Measurements from ENCODE around the gene GLI3. TPM values are rescaled to one million over a fixed set of nuclear protein-coding genes. Genes with fewer than 3 reads are reported as not detected.

GLI3 gene
- polyA plus RNA-seq, 2 of the 4 experiments (the other 2 are of a cell fraction) = 0.09 TPM; not detected in 1

GRCh38 chr7:42142089-42142488 lies 94.9 kb downstream of the GLI3 start:
- Histone ChIP-seq H3K4me2 (no peak overlapping the region), H3K9me3 (no peaks in the 10 kb centered on the region), H3K4me3 (no peak overlapping the region), H3K27ac (no peak overlapping the region), H3K4me1 (no peaks in the 10 kb centered on the region)
- WGBS (ENCODE audit: missing lambda C conversion rate) = 40% methylated on average over 4 of the region's 4 CpGs
- TF ChIP-seq CBX8 (IDR thresholded peaks at IDR 0.05) (no peak), FOSB (CRISPR knock-in tag; IDR thresholded peaks at IDR 0.05) (no peak), ZNF302 (CRISPR knock-in tag; IDR thresholded peaks at IDR 0.05) (no peak), NR3C1 (IDR thresholded peaks at IDR 0.05) (no peak), EP300 (IDR thresholded peaks at IDR 0.05) (no peak), POLR2AphosphoS2 (conservative IDR thresholded peaks at IDR 0.05; ENCODE audit: low read length) (no peak), POLR2A (IDR thresholded peaks at IDR 0.05; ENCODE audit: low read length) (no peak)
- FAIRE-seq (no peak), DNase-seq (ENCODE audit: low read depth in 1 of 2, low spot score in 1 of 2) (no peak), ATAC-seq (no peak)
- CTCF ChIA-PET = interaction anchor here (1.0 kb wide), 1 partner anchor 123 kb away, joined by 3 read pairs; no protein-coding TSS in a partner anchor
- POLR2A ChIA-PET = no interaction called here

GRCh38 chr7:42139751-42140150 lies 97.3 kb downstream of the GLI3 start:
- no peaks in the 10 kb centered on the region for H3K4me1 ChIP-seq
- no peak for FAIRE-seq
- CTCF ChIA-PET = no interaction called here
- H3K27ac ChIP-seq = no peak overlapping the region
- no peak for ATAC-seq
- WGBS (ENCODE audit: missing lambda C conversion rate) = 81% methylated on average over 4 of the region's 4 CpGs
- no peaks in the 10 kb centered on the region for H3K9me3 ChIP-seq
- H3K4me2 ChIP-seq = no peak overlapping the region
- POLR2A ChIA-PET = no interaction called here
- TF ChIP-seq CHD2 (IDR thresholded peaks at IDR 0.05; ENCODE audit: low read length, partially characterized antibody) (no peak), MAX (IDR thresholded peaks at IDR 0.05) (no peak), CBX2 (IDR thresholded peaks at IDR 0.05; ENCODE audit: borderline replicate concordance, low read depth) (no peak), RFX5 (IDR thresholded peaks at IDR 0.05) (no peak), ZFP36 (IDR thresholded peaks at IDR 0.05; ENCODE audit: borderline replicate concordance, partially characterized antibody) (no peak)
- H3K4me3 ChIP-seq = no peak overlapping the region
- no peak for DNase-seq (ENCODE audit: low read depth in 1 of 2, low spot score in 1 of 2)

- H3K9me3 ChIP-seq = no peaks in the 10 kb centered on the region
- no peak; a peak in 1 of 6 replicates for ATAC-seq
- ChIA-PET POLR2A (no interaction called here), CTCF (interaction anchor here (1.4 kb wide), 1 partner anchor 9 kb away, joined by 4 read pairs; no protein-coding TSS in a partner anchor)
- no peak overlapping the region for H3K4me2 ChIP-seq
- H3K27ac ChIP-seq = no peak overlapping the region
- TF ChIP-seq MAZ (IDR thresholded peaks at IDR 0.05; ENCODE audit: borderline replicate concordance, low read depth, low read length) = no peak
- TF ChIP-seq CBX2 (IDR thresholded peaks at IDR 0.05; ENCODE audit: borderline replicate concordance, low read depth) = no peak
- no peak for TF ChIP-seq NFE2L2 (conservative IDR thresholded peaks at IDR 0.05; ENCODE audit: low read length)
- no peak for TF ChIP-seq EP300 (IDR thresholded peaks at IDR 0.05)
- TF ChIP-seq CHD2 (IDR thresholded peaks at IDR 0.05; ENCODE audit: low read length, partially characterized antibody) = no peak
- TF ChIP-seq ZNF302 (CRISPR knock-in tag; IDR thresholded peaks at IDR 0.05) = no peak
- TF ChIP-seq PBX3 (IDR thresholded peaks at IDR 0.05) = no peak
- no peak for TF ChIP-seq POLR2A (IDR thresholded peaks at IDR 0.05; ENCODE audit: low read length)
- TF ChIP-seq RCOR1 (IDR thresholded peaks at IDR 0.05; ENCODE audit: low read depth, low read length) = no peak
- no peak for TF ChIP-seq RFX5 (IDR thresholded peaks at IDR 0.05)
- TF ChIP-seq FOSB (CRISPR knock-in tag; IDR thresholded peaks at IDR 0.05) = no peak
- no peak for DNase-seq (ENCODE audit: low read depth in 1 of 2, low spot score in 1 of 2)
- H3K4me1 ChIP-seq = no peaks in the 10 kb centered on the region
- no peak for FAIRE-seq
- 37% methylated on average over 6 of the region's 6 CpGs for WGBS (ENCODE audit: missing lambda C conversion rate)
- H3K4me3 ChIP-seq = no peak overlapping the region
Measured at GRCh38 chr7:42138691-42139090, 98.3 kb downstream of the GLI3 start.

- TF ChIP-seq USF2 (IDR thresholded peaks at IDR 0.05) (no peak), ZNF302 (CRISPR knock-in tag; IDR thresholded peaks at IDR 0.05) (no peak)
- no peak for DNase-seq (ENCODE audit: low read depth in 1 of 2, low spot score in 1 of 2)
- no peak for ATAC-seq
- Histone ChIP-seq H3K4me1 (no peaks in the 10 kb centered on the region), H3K9me3 (no peaks in the 10 kb centered on the region), H3K4me3 (no peak overlapping the region), H3K27ac (no peak overlapping the region), H3K4me2 (no peak overlapping the region)
- 0% methylated on average over 4 of the region's 4 CpGs for WGBS (ENCODE audit: missing lambda C conversion rate)
- POLR2A ChIA-PET = no interaction called here
- CTCF ChIA-PET = interaction anchor here (1.4 kb wide), 1 partner anchor 9 kb away, joined by 4 read pairs; no protein-coding TSS in a partner anchor
- no peak for FAIRE-seq
Measured at GRCh38 chr7:42137941-42138340, 99.1 kb downstream of the GLI3 start.
